HFFc6 (cell line): Measurements from ENCODE around the gene PRKCH. TPM values are rescaled to one million over a fixed set of nuclear protein-coding genes. Genes with fewer than 3 reads are reported as not detected.

Source experiments
- DNase-seq: peaks from one replicate; pipeline ENCODE4 v3.0.0-alpha.2; 2018
- H3K27ac Mint-ChIP-seq: 2 replicates; pipeline ENCODE4 v1.8.0; 2020; ENCODE audit warnings: mild to moderate bottlenecking, mixed read lengths
- H3K27me3 Mint-ChIP-seq: 2 replicates; pipeline ENCODE4 v1.8.0; 2021; ENCODE audit warnings: mild to moderate bottlenecking, moderate library complexity, mixed read lengths; ENCODE audit not compliant: insufficient read depth
- H3K36me3 Mint-ChIP-seq: 2 replicates; pipeline ENCODE4 v1.8.0; 2021; ENCODE audit warnings: low read depth, mixed read lengths
- H3K4me1 Mint-ChIP-seq: 2 replicates; pipeline ENCODE4 v1.8.0; 2020; ENCODE audit warnings: low read depth, mixed read lengths
- H3K4me3 Mint-ChIP-seq: 2 replicates; pipeline ENCODE4 v1.8.0; 2020; ENCODE audit warnings: mild to moderate bottlenecking, moderate library complexity, mixed read lengths
- H3K9me3 Mint-ChIP-seq: 2 replicates; pipeline ENCODE4 v1.8.0; 2020; ENCODE audit warnings: mild to moderate bottlenecking, mixed read lengths
- total RNA-seq, 6 experiments: library from RNA; stranded (reverse); fragmentation: NEBNext Ultra II Directional; extraction: Animal tissue kit (Norgen Biotek cat#: 25700); gene quantifications; 2 replicates in 1 of 6; 3 replicates in 5 of 6; pipeline ENCODE4 v1.2.3, GENCODE V29; 2021
- TF ChIP-seq, protein P1 (sequence below): fragments of 200-600 bp; sonication (generic); IDR thresholded peaks from 2 replicates; pipeline ENCODE4 v1.5.0; 2021; ENCODE audit warnings: antibody characterized with exemption, mild to moderate bottlenecking

PRKCH gene
- total RNA-seq, 6 experiments from 2014 or later = 0.17 to 1.2 (median 0.35) TPM

GRCh38 chr14:61437381-61437780, 116.0 kb downstream of the PRKCH start:
- Mint-ChIP-seq H3K36me3 (no peaks in the 10 kb centered on the region), H3K27me3 (peaks cover 17% of the 10 kb centered on the region), H3K4me3 (no peak overlapping the region), H3K9me3 (no peaks in the 10 kb centered on the region), H3K4me1 (peaks cover 25% of the 10 kb centered on the region), H3K27ac (no peak overlapping the region)
- TF ChIP-seq, protein P1, sequence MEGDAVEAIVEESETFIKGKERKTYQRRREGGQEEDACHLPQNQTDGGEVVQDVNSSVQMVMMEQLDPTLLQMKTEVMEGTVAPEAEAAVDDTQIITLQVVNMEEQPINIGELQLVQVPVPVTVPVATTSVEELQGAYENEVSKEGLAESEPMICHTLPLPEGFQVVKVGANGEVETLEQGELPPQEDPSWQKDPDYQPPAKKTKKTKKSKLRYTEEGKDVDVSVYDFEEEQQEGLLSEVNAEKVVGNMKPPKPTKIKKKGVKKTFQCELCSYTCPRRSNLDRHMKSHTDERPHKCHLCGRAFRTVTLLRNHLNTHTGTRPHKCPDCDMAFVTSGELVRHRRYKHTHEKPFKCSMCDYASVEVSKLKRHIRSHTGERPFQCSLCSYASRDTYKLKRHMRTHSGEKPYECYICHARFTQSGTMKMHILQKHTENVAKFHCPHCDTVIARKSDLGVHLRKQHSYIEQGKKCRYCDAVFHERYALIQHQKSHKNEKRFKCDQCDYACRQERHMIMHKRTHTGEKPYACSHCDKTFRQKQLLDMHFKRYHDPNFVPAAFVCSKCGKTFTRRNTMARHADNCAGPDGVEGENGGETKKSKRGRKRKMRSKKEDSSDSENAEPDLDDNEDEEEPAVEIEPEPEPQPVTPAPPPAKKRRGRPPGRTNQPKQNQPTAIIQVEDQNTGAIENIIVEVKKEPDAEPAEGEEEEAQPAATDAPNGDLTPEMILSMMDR = no peak
- DNase-seq = no peak

DNA sequence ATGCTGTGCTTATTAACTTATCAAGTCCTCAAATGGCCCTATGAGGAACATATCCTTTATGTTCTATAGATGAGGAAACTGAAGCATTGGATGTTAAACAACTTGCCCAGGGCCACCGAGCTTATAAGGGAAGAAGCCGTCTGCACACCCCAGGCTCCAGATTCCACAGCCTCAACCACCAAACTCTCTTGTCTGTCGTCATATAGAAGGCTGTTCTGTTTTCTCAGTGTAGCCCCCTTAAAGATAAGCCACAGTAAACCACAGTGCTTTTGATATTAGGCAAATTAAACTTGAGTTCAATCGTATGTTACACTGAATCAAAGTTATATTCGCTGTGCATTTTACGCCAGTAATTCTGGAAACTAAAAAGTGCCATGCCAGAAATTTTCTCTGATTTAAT, 116.7 kb downstream of the PRKCH start:
- H3K4me3 Mint-ChIP-seq = no peak overlapping the region
- H3K27ac Mint-ChIP-seq = no peak overlapping the region
- peaks cover 16% of the 10 kb centered on the region for H3K27me3 Mint-ChIP-seq
- H3K9me3 Mint-ChIP-seq = no peaks in the 10 kb centered on the region
- no peaks in the 10 kb centered on the region for H3K36me3 Mint-ChIP-seq
- H3K4me1 Mint-ChIP-seq = peaks cover 23% of the 10 kb centered on the region
- TF ChIP-seq, protein P1 = no peak
- DNase-seq = no peak

DNA sequence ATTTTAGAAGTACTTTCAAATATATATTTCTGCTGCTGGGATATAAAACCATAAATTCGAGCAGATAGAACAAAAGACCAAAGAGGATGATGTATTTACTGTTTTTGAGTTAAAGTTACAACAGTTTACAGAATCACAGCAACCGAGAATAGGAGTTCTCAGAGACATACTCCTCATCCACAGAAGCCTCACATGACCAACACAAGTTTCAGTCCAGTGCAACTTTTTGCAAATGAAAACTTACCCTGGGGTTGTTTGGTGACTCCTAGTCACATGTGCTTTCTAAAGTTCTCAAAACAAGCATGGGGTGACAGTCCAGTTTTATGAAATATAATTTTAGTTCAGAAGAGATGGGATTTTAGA, 117.1 kb downstream of the PRKCH start:
- Mint-ChIP-seq H3K9me3 (no peaks in the 10 kb centered on the region), H3K27ac (no peak overlapping the region), H3K36me3 (no peaks in the 10 kb centered on the region), H3K27me3 (peaks cover 16% of the 10 kb centered on the region), H3K4me1 (peaks cover 18% of the 10 kb centered on the region), H3K4me3 (peak overlapping the region; percentile 67; the same call in 1 of the 2 replicates)
- TF ChIP-seq, protein P1 = no peak
- DNase-seq = no peak

- Mint-ChIP-seq H3K4me3 (peak overlapping the region; percentile 67), H3K36me3 (no peaks in the 10 kb centered on the region), H3K4me1 (peaks cover 17% of the 10 kb centered on the region)
These were observed 117.7 kb downstream of the PRKCH start for GRCh38 chr14:61438860-61439765.

DNA sequence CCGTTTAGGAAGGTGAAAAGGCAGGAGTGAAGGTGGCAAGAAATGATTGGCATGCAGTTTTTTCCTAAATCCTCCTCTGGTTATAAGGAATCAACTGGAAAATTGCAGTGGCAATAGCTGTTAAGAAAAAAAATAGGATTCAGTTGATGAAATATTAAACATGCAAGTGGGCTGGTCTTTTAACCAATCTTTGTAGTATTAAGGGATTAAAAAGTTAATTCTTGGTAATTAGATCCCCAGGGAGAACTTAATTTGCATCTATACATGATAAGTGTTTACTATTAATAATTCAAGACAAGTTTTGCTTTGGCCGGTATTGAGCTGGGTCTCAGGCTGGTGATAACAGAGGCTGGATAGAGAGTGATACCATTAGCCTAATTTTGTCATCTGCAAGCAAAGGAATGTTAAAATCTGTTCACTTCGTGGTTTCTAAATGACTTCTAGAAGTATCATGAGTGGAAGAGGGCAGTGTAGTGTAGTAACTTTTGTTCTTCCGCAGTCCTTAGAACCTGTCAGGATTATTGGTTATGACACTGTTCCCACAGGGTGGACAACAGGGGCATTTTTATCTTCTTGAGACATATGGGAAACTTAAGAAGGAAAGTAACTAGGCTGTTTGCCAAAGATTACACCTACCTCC, 118.5 kb downstream of the PRKCH start:
- peaks cover 17% of the 10 kb centered on the region for H3K4me1 Mint-ChIP-seq
- H3K27ac Mint-ChIP-seq = no peak overlapping the region
- H3K4me3 Mint-ChIP-seq = peak overlapping the region; percentile 67; the same call in 1 of the 2 replicates
- no peaks in the 10 kb centered on the region for H3K9me3 Mint-ChIP-seq
- no peak for DNase-seq
- peaks cover 19% of the 10 kb centered on the region for H3K27me3 Mint-ChIP-seq
- TF ChIP-seq, protein P1 = no peak
- no peaks in the 10 kb centered on the region for H3K36me3 Mint-ChIP-seq

More at GRCh38 chr14:61438860-61439765, 117.7 kb downstream of the PRKCH start:
- TF ChIP-seq, protein P1 = no peak
- Mint-ChIP-seq H3K9me3 (no peaks in the 10 kb centered on the region), H3K27me3 (peaks cover 16% of the 10 kb centered on the region), H3K27ac (0 out of 2 replicates have a peak overlapping the region, but pooled peaks have one; percentile 2)
- DNase-seq = peak; percentile 55
